Body of pancreas (tissue), 4 donors: Measurements from ENCODE around the gene EML4.

Experiments
- CTCF ChIP-seq, 7 experiments: fragments of 450-650 bp in 4 of 7; fragments of 200-600 bp in 3 of 7; sonication (generic) in 3 of 7; IDR thresholded peaks; one replicate each; pipeline ENCODE4 v1.5.1; 2016 to 2019; ENCODE audit warnings: antibody characterized with exemption in 7 of 7
- POLR2A ChIP-seq, 3 donors: fragments of 450-650 bp; IDR thresholded peaks; one replicate each; pipeline ENCODE4 v1.6.1; 2016; ENCODE audit warnings: antibody characterized with exemption in 3 of 3, mild to moderate bottlenecking in 2 of 3

- TF ChIP-seq CTCF (IDR thresholded peaks at IDR 0.05) = no peak
- no peak for TF ChIP-seq POLR2A (IDR thresholded peaks at IDR 0.05)
These were observed 155.8 kb downstream of the EML4 start for GRCh38 chr2:42324949-42325348.
